VCaP (cell line): ENCODE data around the gene ZBTB39.

ENCODE experiments used
- H3K27ac ChIP-seq: fragments of 450-650 bp; 2 replicates; pipeline ENCODE4 v1.5.1; 2017
- CTCF ChIP-seq: fragments of 450-650 bp; conservative IDR thresholded peaks from 2 replicates; pipeline ENCODE4 v1.5.1; 2017; ENCODE audit warnings: mild to moderate bottlenecking, moderate library complexity

The ZBTB39 gene

GRCh38 chr12:57012600-57013465 lies 6.5 kb upstream of the ZBTB39 start:
- no peak for TF ChIP-seq CTCF
- H3K27ac ChIP-seq = no peak overlapping the region

GRCh38 chr12:57011438-57012424 lies 5.4 kb upstream of the ZBTB39 start:
- H3K27ac ChIP-seq = no peak overlapping the region
- no peak for TF ChIP-seq CTCF

GRCh38 chr12:57010627-57011247 lies 4.4 kb upstream of the ZBTB39 start:
- no peak overlapping the region for H3K27ac ChIP-seq
- no peak for TF ChIP-seq CTCF

GRCh38 chr12:57009949-57010626 lies 3.7 kb upstream of the ZBTB39 start:
- no peak for TF ChIP-seq CTCF
- no peak overlapping the region for H3K27ac ChIP-seq

GRCh38 chr12:57008178-57008577 lies 1.8 kb upstream of the ZBTB39 start:
- peak; percentile 89 for TF ChIP-seq CTCF
- no peak overlapping the region for H3K27ac ChIP-seq

GRCh38 chr12:57006809-57007475 lies 596 bp upstream of the ZBTB39 start:
- H3K27ac ChIP-seq = peak overlapping the region; percentile 87
- no peak; the same call in none of the 2 replicates for TF ChIP-seq CTCF
